ENCODE data around the gene IDI1. TPM values are rescaled to one million over a fixed set of nuclear protein-coding genes. Genes with fewer than 3 reads are reported as not detected.

IDI1 gene
- total RNA-seq, 1 experiment from 2014 or later, result 47.2 TPM

- no peak for TF ChIP-seq ARID4B (CRISPR knock-in tag; IDR thresholded peaks at IDR 0.05; ENCODE audit: borderline replicate concordance)
Measured at GRCh38 chr10:1084011-1084950, 35.4 kb upstream of the IDI1 start (continued).

- Mint-ChIP-seq H3K9me3 (no peaks in the 10 kb centered on the region), H3K4me3 (no peak overlapping the region), H3K36me3 (peaks cover 50% of the 10 kb centered on the region), H3K27ac (no peak overlapping the region), H3K27me3 (ENCODE audit: low read depth) (no peaks in the 10 kb centered on the region), H3K4me1 (no peaks in the 10 kb centered on the region)
- ATAC-seq, result no peak
- CTCF ChIA-PET, result no interaction called here
- no peak for DNase-seq (ENCODE audit: low spot score)
- POLR2A ChIA-PET, result interaction anchor here (0.6 kb wide), 1 partner anchor 299 kb away, joined by 7 read pairs; no protein-coding TSS in a partner anchor
- TF ChIP-seq SP1 (CRISPR knock-in tag; conservative IDR thresholded peaks at IDR 0.05) (no peak), FOXK1 (CRISPR knock-in tag; IDR thresholded peaks at IDR 0.05) (no peak), TCF7 (CRISPR knock-in tag; IDR thresholded peaks at IDR 0.05; ENCODE audit: low read depth) (no peak), PRDM15 (CRISPR knock-in tag; IDR thresholded peaks at IDR 0.05) (no peak), HMGA2 (CRISPR knock-in tag; IDR thresholded peaks at IDR 0.05) (no peak), TEAD1 (CRISPR knock-in tag; IDR thresholded peaks at IDR 0.05) (no peak), MLX (CRISPR knock-in tag; IDR thresholded peaks at IDR 0.05) (no peak), ZNF512 (CRISPR knock-in tag; IDR thresholded peaks at IDR 0.05; ENCODE audit: borderline replicate concordance) (no peak), GTF2I (CRISPR knock-in tag; conservative IDR thresholded peaks at IDR 0.05) (no peak), FOXJ3 (CRISPR knock-in tag; IDR thresholded peaks at IDR 0.05; ENCODE audit: borderline replicate concordance) (no peak)
Measured at GRCh38 chr10:1083581-1083980, 34.7 kb upstream of the IDI1 start.

- ATAC-seq (no peak), DNase-seq (ENCODE audit: low spot score) (no peak)
- H3K4me1 Mint-ChIP-seq, result no peaks in the 10 kb centered on the region
- peaks cover 39% of the 10 kb centered on the region for H3K36me3 Mint-ChIP-seq
- POLR2A ChIA-PET, result no interaction called here
- CTCF ChIA-PET, result no interaction called here
- no peak overlapping the region for H3K27ac Mint-ChIP-seq
- H3K4me3 Mint-ChIP-seq, result no peak overlapping the region
- no peak for TF ChIP-seq TEAD1 (CRISPR knock-in tag; IDR thresholded peaks at IDR 0.05)
- no peaks in the 10 kb centered on the region for H3K9me3 Mint-ChIP-seq
- H3K27me3 Mint-ChIP-seq (ENCODE audit: low read depth), result no peaks in the 10 kb centered on the region
Measured at GRCh38 chr10:1078668-1079067, 29.7 kb upstream of the IDI1 start.
